Sigmoid colon (tissue), 7 donors: ENCODE data around the gene ASAP2. TPM values are rescaled to one million over a fixed set of nuclear protein-coding genes. Genes with fewer than 3 reads are reported as not detected.

Experiments
- DNase-seq: peaks from one replicate; pipeline ENCODE4 v3.0.0-alpha.2; 2019
- H3K27ac ChIP-seq, 4 donors: fragments of 200-600 bp; sonication (generic); one replicate each; pipeline ENCODE4 v1.5.1; 2016 to 2019; ENCODE audit warnings: mild to moderate bottlenecking in 1 of 4
- H3K27me3 ChIP-seq, 3 donors: fragments of 200-600 bp; sonication (generic); one replicate each; pipeline ENCODE4 v1.5.1; 2019; ENCODE audit warnings: mild to moderate bottlenecking in 1 of 3
- H3K36me3 ChIP-seq, 4 donors: fragments of 200-600 bp; sonication (generic); one replicate each; pipeline ENCODE4 v1.5.1; 2016 to 2019
- H3K4me1 ChIP-seq, 4 donors: fragments of 200-600 bp; sonication (generic); one replicate each; pipeline ENCODE4 v1.5.1; 2017 to 2019
- H3K4me3 ChIP-seq, 4 donors: fragments of 200-600 bp; sonication (generic); one replicate each; pipeline ENCODE4 v1.5.1; 2017 to 2019; ENCODE audit warnings: mild to moderate bottlenecking in 2 of 4, moderate library complexity in 1 of 4
- H3K9me3 ChIP-seq, 4 donors: fragments of 200-600 bp in 3 of 4; sonication (generic) in 3 of 4; one replicate each; pipeline versions ENCODE4 v1.5.1 to v1.6.1; 2013 to 2019
- EP300 ChIP-seq, 4 donors: sonication (generic); formaldehyde crosslinking; IDR thresholded peaks; one replicate each; pipeline ENCODE4 v1.6.1; 2017; ENCODE audit warnings: antibody characterized with exemption in 4 of 4
- POLR2A ChIP-seq, 2 donors: fragments of 450-650 bp; IDR thresholded peaks; one replicate each; pipeline ENCODE4 v1.6.1; 2016; ENCODE audit warnings: antibody characterized with exemption in 2 of 2, mild to moderate bottlenecking in 2 of 2, moderate library complexity in 2 of 2
- POLR2AphosphoS5 ChIP-seq, 4 donors: sonication (generic); formaldehyde crosslinking; IDR thresholded peaks; one replicate each; pipeline ENCODE4 v1.6.1; 2017; ENCODE audit warnings: antibody characterized with exemption in 4 of 4
- WGBS, 2 donors: extraction: QIAGEN DNeasy Blood & Tissue Kit; methylation state at CpG; one replicate each; pipeline ENCODE4 v1.1.7; 2013; 5-methylcytosine and 5-hydroxymethylcytosine counted together
- intact Hi-C: fragments of 100-400 bp; cut with DNase I; formaldehyde crosslinking; loops from one replicate; pipeline ENCODE4 v1.15.1; 2023
- polyA plus RNA-seq, 3 donors: library from polyadenylated mRNA; stranded (reverse); fragments of 200-250 nt; gene quantifications; one replicate each; pipeline ENCODE4 v1.2.3, GENCODE V29; 2013
- total RNA-seq, 4 donors: library from RNA; depleted of rRNA; stranded (reverse); fragments of >200 nt; gene quantifications; one replicate each; pipeline ENCODE4 v1.1.0, GENCODE V29; 2016
- TF ChIP-seq, protein P1 (sequence below), 4 experiments: fragments of 450-650 bp in 3 of 4; fragments of 200-600 bp in 1 of 4; IDR thresholded peaks; one replicate each; pipeline ENCODE4 v1.5.1; 2016 to 2019; ENCODE audit warnings: antibody characterized with exemption in 4 of 4, mild to moderate bottlenecking in 3 of 4, moderate library complexity in 2 of 4
- donor health status: healthy with polysubstance abuse.
- donor health status: Bipolar disorder and iron deficiency.
- donor health status: healthy.

Gene ASAP2
- total and polyA plus RNA-seq, 7 donors, result 15.1 to 56.5 (median 25.8) TPM

DNA sequence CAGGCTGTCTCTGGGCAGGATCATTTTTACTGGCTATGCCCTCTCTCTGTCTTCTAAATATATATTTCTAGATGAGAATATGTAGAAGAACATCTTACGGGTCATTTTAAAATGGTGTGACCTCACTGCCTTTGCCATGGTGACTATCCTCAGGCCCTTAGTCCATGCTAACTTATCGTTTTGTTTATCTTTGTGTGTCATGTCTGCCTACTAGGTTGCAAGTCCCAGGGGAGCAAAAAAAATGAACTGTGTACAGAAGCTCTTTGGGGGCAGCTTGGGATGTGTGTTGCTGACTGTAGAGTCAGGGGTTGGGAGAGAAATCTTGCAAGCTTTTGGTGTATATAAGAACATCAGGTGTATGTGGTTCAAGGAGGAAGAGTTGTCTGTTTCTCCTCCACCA is 227.9 kb downstream of the ASAP2 start:
- peaks cover 6 to 85% (median 57%) of the 10 kb centered on the region in 4 donors for H3K36me3 ChIP-seq
- 85 to 89% methylated on average over 2 of the region's 2 CpGs for WGBS, 2 donors
- H3K27ac ChIP-seq, result peak overlapping the region in 2 of 4 donors; percentile 44 to 57

DNA sequence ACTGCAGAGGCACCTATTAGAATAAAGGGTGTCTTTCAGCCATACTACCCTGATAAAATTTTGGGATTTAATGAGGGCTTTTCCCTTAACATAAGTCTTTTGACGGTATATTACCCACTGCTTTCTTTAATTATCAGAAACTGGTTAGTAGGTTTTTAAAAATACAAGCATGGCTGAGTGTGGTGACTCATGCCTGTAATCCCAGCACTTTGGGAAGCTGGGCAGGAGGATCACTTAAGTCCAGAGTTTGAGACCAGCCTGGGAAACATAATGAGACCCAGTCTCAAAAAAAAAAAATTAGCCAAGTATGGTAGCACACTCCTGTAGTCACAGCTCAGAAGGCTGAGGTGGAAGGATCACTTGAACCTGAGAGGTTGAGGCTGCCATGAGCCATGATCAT is 232.9 kb downstream of the ASAP2 start:
- WGBS, 2 donors, result 92% methylated on average over 1 of the region's 1 CpG
- H3K4me1 ChIP-seq, result no peaks in the 10 kb centered on the region
- TF ChIP-seq EP300 (IDR thresholded peaks at IDR 0.05) (no peak), POLR2AphosphoS5 (IDR thresholded peaks at IDR 0.05) (no peak), POLR2A (IDR thresholded peaks at IDR 0.05) (no peak)
- TF ChIP-seq, protein P1, sequence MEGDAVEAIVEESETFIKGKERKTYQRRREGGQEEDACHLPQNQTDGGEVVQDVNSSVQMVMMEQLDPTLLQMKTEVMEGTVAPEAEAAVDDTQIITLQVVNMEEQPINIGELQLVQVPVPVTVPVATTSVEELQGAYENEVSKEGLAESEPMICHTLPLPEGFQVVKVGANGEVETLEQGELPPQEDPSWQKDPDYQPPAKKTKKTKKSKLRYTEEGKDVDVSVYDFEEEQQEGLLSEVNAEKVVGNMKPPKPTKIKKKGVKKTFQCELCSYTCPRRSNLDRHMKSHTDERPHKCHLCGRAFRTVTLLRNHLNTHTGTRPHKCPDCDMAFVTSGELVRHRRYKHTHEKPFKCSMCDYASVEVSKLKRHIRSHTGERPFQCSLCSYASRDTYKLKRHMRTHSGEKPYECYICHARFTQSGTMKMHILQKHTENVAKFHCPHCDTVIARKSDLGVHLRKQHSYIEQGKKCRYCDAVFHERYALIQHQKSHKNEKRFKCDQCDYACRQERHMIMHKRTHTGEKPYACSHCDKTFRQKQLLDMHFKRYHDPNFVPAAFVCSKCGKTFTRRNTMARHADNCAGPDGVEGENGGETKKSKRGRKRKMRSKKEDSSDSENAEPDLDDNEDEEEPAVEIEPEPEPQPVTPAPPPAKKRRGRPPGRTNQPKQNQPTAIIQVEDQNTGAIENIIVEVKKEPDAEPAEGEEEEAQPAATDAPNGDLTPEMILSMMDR (IDR thresholded peaks at IDR 0.05), result no peak
- no peak for DNase-seq
- H3K27ac ChIP-seq, result no peak overlapping the region
- no peak overlapping the region for H3K4me3 ChIP-seq
- H3K27me3 ChIP-seq, result no peaks in the 10 kb centered on the region
- intact Hi-C loops, result no loop called here
- H3K9me3 ChIP-seq, result no peaks in the 10 kb centered on the region
- H3K36me3 ChIP-seq, result peaks cover 6 to 89% (median 37%) of the 10 kb centered on the region in 4 donors

More for the DNA sequence above, 227.9 kb downstream of the ASAP2 start:
- H3K4me3 ChIP-seq, result no peak overlapping the region
- intact Hi-C loops, result no loop called here
- TF ChIP-seq POLR2A (IDR thresholded peaks at IDR 0.05) (no peak), EP300 (IDR thresholded peaks at IDR 0.05) (no peak), POLR2AphosphoS5 (IDR thresholded peaks at IDR 0.05) (no peak)
- TF ChIP-seq, protein P1 (IDR thresholded peaks at IDR 0.05), result no peak
- H3K27me3 ChIP-seq, result no peaks in the 10 kb centered on the region
- DNase-seq, result no peak
- no peaks in the 10 kb centered on the region for H3K9me3 ChIP-seq
- H3K4me1 ChIP-seq, result peaks cover 0 to 5% (median 0%) of the 10 kb centered on the region in 4 donors

DNA sequence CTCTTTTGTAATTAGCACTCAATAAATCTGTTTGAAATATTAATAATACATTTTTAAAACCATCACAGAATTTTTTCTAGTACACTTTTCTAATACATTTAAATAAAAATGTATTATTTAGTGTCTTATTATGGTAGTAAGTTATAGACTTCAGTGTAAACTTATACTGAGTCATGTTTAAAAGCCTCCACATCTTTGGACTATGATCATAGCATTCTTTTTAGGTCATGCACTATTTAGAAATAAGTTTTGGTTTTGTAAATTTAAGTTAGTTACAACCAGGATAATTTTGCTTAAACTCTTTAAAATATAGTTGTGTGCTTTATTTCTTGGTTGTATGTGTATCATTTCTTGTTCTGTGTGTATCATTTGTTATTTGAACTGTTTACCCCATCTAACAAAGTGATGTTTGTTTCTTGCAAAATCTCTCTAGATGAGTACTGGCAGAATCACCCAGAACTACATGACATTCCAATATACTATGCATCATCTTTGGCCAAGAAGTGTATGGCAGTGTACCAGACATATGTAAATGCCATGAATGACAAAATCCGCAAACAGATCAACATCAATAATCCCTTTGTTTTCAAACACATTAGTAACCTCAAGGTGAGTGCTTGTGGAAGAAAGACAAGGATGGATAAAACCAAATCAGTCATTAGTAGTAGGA is 233.6 kb downstream of the ASAP2 start:
- Histone ChIP-seq H3K4me1 (no peaks in the 10 kb centered on the region), H3K36me3 (peaks cover 6 to 96% (median 39%) of the 10 kb centered on the region in 4 donors), H3K4me3 (no peak overlapping the region), H3K27ac (no peak overlapping the region), H3K9me3 (no peaks in the 10 kb centered on the region), H3K27me3 (no peaks in the 10 kb centered on the region)
- TF ChIP-seq POLR2A (IDR thresholded peaks at IDR 0.05) (no peak), POLR2AphosphoS5 (IDR thresholded peaks at IDR 0.05) (no peak), EP300 (IDR thresholded peaks at IDR 0.05) (no peak)
- TF ChIP-seq, protein P1 (IDR thresholded peaks at IDR 0.05), result no peak
- intact Hi-C loops, result no loop called here
- 83 to 92% methylated on average over 1 of the region's 1 CpG for WGBS, 2 donors
- DNase-seq, result no peak

DNA sequence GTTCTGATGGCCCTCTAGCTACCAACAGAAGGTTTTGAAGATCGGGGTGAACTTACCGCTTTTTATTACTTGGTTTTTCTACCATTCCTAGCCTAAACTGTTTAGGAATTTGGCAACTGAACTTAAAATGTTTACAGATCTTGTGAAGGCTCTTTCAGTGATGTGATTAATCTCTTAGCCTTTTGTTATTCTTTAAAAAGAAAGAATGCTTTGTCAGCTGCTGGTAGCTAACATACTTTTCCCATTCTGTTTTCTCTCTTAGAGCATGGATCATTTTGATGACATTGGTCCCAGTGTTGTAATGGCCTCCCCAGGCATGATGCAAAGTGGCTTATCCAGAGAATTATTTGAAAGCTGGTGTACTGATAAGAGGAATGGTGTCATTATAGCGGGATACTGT is 234.9 kb downstream of the ASAP2 start:
- intact Hi-C loops, result no loop called here
- Histone ChIP-seq H3K27me3 (no peaks in the 10 kb centered on the region), H3K4me3 (no peak overlapping the region), H3K9me3 (no peaks in the 10 kb centered on the region), H3K27ac (no peak overlapping the region), H3K4me1 (no peaks in the 10 kb centered on the region), H3K36me3 (peaks cover 6 to 94% (median 33%) of the 10 kb centered on the region in 4 donors)
- no peak for DNase-seq
- 52 to 68% methylated on average over 3 of the region's 3 CpGs for WGBS, 2 donors
- TF ChIP-seq, protein P1 (IDR thresholded peaks at IDR 0.05), result no peak
- TF ChIP-seq EP300 (IDR thresholded peaks at IDR 0.05) (no peak), POLR2AphosphoS5 (IDR thresholded peaks at IDR 0.05) (no peak), POLR2A (IDR thresholded peaks at IDR 0.05) (no peak)
